T-helper 1 cell treated with Interleukin-12 subunit alpha and Interleukin-12 subunit beta and Interleukin-4 antibody, amounts not matched to agents 30 μg/mL and 1 μg/mL, for 36 hours (primary cell): ENCODE results near the gene FOXB1.

Experiments
- H3K27ac Mint-ChIP-seq: one replicate; pipeline ENCODE4 v1.8.0; 2021; ENCODE audit warnings: mild to moderate bottlenecking, mixed read lengths
- H3K27me3 Mint-ChIP-seq: one replicate; pipeline ENCODE4 v1.8.0; 2021; ENCODE audit warnings: low read depth, mixed read lengths
- H3K36me3 Mint-ChIP-seq: one replicate; pipeline ENCODE4 v1.8.0; 2021; ENCODE audit warnings: low read depth, mixed read lengths
- H3K4me1 Mint-ChIP-seq: one replicate; pipeline ENCODE4 v1.8.0; 2021; ENCODE audit warnings: low read depth, mixed read lengths
- H3K4me3 Mint-ChIP-seq: one replicate; pipeline ENCODE4 v1.8.0; 2021; ENCODE audit warnings: mild to moderate bottlenecking, moderate library complexity, mixed read lengths
- H3K9me3 Mint-ChIP-seq: one replicate; pipeline ENCODE4 v1.8.0; 2021; ENCODE audit warnings: mixed read lengths

Gene FOXB1

DNA sequence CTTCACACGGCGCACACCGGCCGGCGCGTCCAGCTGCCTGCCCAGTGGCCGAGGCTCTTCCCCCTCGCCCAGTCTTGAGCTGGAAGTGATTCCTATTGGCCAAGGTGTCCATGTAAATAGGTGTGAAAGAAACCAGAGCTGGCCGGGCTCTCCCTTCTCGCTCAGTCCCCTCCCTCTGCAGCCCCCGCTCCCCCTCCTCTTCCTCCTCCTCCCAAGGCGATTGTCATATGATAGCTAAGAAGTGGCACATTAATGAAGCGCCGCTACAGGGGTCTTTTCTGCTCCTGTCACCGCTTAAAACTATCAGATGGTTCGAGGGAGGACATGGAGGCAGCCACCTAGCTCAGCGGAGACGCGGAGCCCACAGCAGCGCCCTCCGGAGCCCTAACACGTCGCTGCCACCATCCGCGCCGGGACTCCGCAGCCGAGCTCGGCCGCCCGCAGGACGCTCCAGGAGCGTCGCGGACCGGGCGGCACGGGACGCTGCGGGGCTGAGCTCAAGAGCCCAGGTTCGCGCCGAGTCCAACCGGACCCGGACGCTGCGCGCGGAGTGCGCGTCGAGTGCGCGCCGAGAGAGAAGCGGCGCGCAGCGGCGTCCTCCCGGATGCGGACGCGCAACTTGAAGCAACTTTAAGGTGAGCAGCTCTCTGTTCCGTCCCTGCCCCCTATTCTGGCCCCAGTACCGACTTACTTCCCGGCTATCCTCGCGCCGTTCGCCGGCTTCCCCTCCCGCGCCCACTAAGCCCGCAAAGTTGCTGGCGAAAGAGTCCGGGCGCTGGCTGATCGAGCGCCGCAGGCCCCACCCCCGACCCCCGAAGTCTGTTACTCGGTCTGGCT, at the start of gene FOXB1:
Gene FOXB1 (plus strand): TSS at position 303 of the 837 bp plus-strand sequence. CDS start 653 bp downstream, outside the sequence.
- Mint-ChIP-seq H3K4me3 (peak within 1 kb of the TSS; percentile 95), H3K9me3 (peaks cover 17% of the 10 kb centered on the region), H3K36me3 (peaks cover 22% of the 10 kb centered on the region), H3K27ac (peak within 1 kb of the TSS; percentile 95), H3K27me3 (peaks cover 85% of the 10 kb centered on the region), H3K4me1 (peaks cover 63% of the 10 kb centered on the region)

GRCh38 chr15:59958288-59958687, 45.8 kb upstream of the FOXB1 start:
- H3K4me1 Mint-ChIP-seq = peaks cover 3% of the 10 kb centered on the region
- H3K9me3 Mint-ChIP-seq = peaks cover 39% of the 10 kb centered on the region
- no peak overlapping the region for H3K4me3 Mint-ChIP-seq
- H3K27me3 Mint-ChIP-seq = peaks cover 26% of the 10 kb centered on the region
- H3K36me3 Mint-ChIP-seq = peaks cover 11% of the 10 kb centered on the region
- H3K27ac Mint-ChIP-seq = no peak overlapping the region

GRCh38 chr15:59960318-59960717, 43.8 kb upstream of the FOXB1 start:
- peaks cover 13% of the 10 kb centered on the region for H3K36me3 Mint-ChIP-seq
- peaks cover 3% of the 10 kb centered on the region for H3K4me1 Mint-ChIP-seq
- peaks cover 14% of the 10 kb centered on the region for H3K27me3 Mint-ChIP-seq
- no peak overlapping the region for H3K4me3 Mint-ChIP-seq
- H3K27ac Mint-ChIP-seq = no peak overlapping the region
- peaks cover 46% of the 10 kb centered on the region for H3K9me3 Mint-ChIP-seq

GRCh38 chr15:59963322-59963721, 40.8 kb upstream of the FOXB1 start:
- Mint-ChIP-seq H3K9me3 (peaks cover 43% of the 10 kb centered on the region), H3K27me3 (peaks cover 7% of the 10 kb centered on the region), H3K4me1 (peaks cover 4% of the 10 kb centered on the region), H3K27ac (no peak overlapping the region), H3K36me3 (peaks cover 13% of the 10 kb centered on the region), H3K4me3 (no peak overlapping the region)

DNA sequence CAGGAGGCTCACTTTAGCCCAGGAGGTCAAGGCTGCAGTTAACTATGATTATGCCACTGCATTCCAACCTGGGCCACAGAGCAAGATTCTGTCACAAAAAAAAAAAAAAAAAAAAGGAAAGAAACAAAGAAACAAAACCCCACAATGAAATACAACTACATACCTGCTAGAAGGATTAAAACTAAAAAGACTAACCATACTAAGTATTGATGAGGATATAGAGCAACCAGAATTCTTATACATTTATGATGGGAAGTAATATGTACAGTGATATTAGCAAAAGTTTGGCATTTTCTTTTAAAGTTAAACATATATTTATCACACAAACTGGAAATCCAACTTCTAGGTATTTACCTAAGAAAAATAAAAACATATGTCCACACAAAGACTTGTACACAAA, 40.2 kb upstream of the FOXB1 start:
- Mint-ChIP-seq H3K9me3 (peaks cover 42% of the 10 kb centered on the region), H3K36me3 (peaks cover 13% of the 10 kb centered on the region), H3K4me1 (peaks cover 4% of the 10 kb centered on the region), H3K4me3 (no peak overlapping the region), H3K27me3 (peaks cover 13% of the 10 kb centered on the region), H3K27ac (no peak overlapping the region)

GRCh38 chr15:59965741-59966140, 38.4 kb upstream of the FOXB1 start:
- Mint-ChIP-seq H3K27me3 (peaks cover 17% of the 10 kb centered on the region), H3K4me1 (peaks cover 4% of the 10 kb centered on the region), H3K9me3 (peaks cover 32% of the 10 kb centered on the region), H3K27ac (no peak overlapping the region), H3K4me3 (no peak overlapping the region), H3K36me3 (peaks cover 8% of the 10 kb centered on the region)

GRCh38 chr15:59966262-59966661, 37.8 kb upstream of the FOXB1 start:
- peaks cover 16% of the 10 kb centered on the region for H3K27me3 Mint-ChIP-seq
- peaks cover 28% of the 10 kb centered on the region for H3K9me3 Mint-ChIP-seq
- no peak overlapping the region for H3K27ac Mint-ChIP-seq
- H3K4me3 Mint-ChIP-seq = no peak overlapping the region
- H3K36me3 Mint-ChIP-seq = peaks cover 6% of the 10 kb centered on the region
- H3K4me1 Mint-ChIP-seq = peaks cover 4% of the 10 kb centered on the region

GRCh38 chr15:59968314-59968713, 35.8 kb upstream of the FOXB1 start:
- no peak overlapping the region for H3K27ac Mint-ChIP-seq
- H3K27me3 Mint-ChIP-seq = peaks cover 32% of the 10 kb centered on the region
- H3K9me3 Mint-ChIP-seq = peaks cover 12% of the 10 kb centered on the region
- H3K4me1 Mint-ChIP-seq = peaks cover 4% of the 10 kb centered on the region
- H3K36me3 Mint-ChIP-seq = peaks cover 2% of the 10 kb centered on the region
- no peak overlapping the region for H3K4me3 Mint-ChIP-seq

GRCh38 chr15:59972241-59972640, 31.9 kb upstream of the FOXB1 start:
- peaks cover 22% of the 10 kb centered on the region for H3K4me1 Mint-ChIP-seq
- H3K27me3 Mint-ChIP-seq = peaks cover 36% of the 10 kb centered on the region
- peaks cover 1% of the 10 kb centered on the region for H3K9me3 Mint-ChIP-seq
- H3K27ac Mint-ChIP-seq = no peak overlapping the region
- H3K4me3 Mint-ChIP-seq = no peak overlapping the region
- H3K36me3 Mint-ChIP-seq = peaks cover 2% of the 10 kb centered on the region

GRCh38 chr15:59976480-59977271, 27.4 kb upstream of the FOXB1 start:
- Mint-ChIP-seq H3K4me1 (peaks cover 24% of the 10 kb centered on the region), H3K4me3 (peak overlapping the region; percentile 63), H3K27me3 (peaks cover 28% of the 10 kb centered on the region), H3K27ac (peak overlapping the region; percentile 80), H3K36me3 (peaks cover 3% of the 10 kb centered on the region), H3K9me3 (peaks cover 7% of the 10 kb centered on the region)

DNA sequence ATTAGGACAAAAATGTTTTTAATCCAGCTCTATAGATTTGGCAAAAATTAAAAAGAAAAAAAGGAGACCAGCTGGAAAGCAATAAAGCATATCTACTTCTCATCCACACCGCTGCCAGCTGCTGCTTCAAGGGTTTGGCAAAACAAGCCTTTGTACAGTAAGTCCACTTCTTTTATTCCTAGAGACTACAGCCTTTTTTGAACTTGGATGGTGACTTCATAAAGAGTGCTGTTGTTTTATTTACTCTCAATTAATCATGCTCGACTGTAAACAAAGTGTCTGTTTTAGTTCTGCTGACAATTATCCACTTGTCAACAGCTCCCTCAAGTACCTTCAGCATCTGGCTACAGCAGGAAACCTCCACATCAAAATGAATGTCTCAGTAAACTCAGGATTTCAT, 12.3 kb upstream of the FOXB1 start:
- Mint-ChIP-seq H3K36me3 (peaks cover 7% of the 10 kb centered on the region), H3K27ac (no peak overlapping the region), H3K27me3 (peaks cover 86% of the 10 kb centered on the region), H3K4me1 (peaks cover 17% of the 10 kb centered on the region), H3K9me3 (no peaks in the 10 kb centered on the region), H3K4me3 (no peak overlapping the region)

DNA sequence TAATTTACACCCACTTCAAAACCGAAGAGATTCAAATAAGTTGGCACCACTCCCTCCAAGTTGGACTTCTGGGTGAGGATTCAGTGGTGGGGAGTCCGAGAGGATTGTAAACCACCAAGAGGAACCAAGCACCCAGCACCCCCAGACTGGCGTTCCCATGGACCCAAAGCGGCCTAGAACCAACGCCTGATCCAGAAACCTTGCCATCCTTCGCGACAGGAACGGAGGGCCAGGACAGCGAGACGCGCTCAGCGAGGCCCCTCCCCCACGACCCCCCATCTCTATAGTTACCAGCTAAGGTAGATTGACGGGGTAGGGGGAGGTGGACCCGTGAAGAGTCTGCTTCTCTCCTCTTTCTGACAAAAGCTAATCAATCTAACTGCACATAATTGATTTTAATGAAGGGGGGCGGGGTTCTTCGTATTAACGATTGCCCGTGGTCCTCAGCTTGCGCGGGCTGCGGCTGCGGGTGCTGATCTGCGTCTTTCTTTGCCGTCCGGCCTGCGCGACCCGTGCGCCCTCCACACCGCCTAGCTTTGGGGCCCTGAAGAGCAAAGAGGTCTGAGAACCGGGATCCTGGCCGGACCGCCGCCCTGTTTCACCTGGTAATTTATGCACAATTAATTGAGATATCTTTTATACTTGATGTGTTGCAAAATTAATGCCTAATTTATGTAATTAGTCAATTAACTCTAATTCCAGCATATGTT, 10.9 kb upstream of the FOXB1 start:
- H3K9me3 Mint-ChIP-seq = no peaks in the 10 kb centered on the region
- H3K4me3 Mint-ChIP-seq = no peak overlapping the region
- peaks cover 7% of the 10 kb centered on the region for H3K36me3 Mint-ChIP-seq
- peaks cover 86% of the 10 kb centered on the region for H3K27me3 Mint-ChIP-seq
- peaks cover 27% of the 10 kb centered on the region for H3K4me1 Mint-ChIP-seq
- no peak overlapping the region for H3K27ac Mint-ChIP-seq

DNA sequence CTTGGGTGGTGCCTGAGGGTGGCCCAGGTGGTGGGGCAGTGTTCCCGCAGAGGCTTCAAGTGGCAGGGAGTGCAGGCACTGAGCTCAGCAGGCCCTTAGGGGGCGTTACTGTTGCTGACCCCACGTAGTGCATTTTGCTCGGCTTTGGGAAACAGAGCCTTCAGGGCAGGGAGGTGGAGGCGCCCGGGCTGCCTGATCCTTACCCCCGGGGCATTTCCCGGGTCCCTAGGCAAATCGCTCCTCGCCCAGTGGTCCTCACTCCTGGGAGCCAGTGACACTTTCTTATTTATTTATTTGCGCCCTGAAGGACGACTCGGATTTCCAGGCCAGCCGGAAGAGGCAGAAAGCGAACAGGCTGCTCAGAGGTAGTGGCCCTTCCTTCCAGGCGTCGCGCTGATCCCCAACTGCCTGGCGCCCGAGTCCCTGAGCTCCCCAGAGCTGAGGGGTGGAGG, 10.1 kb upstream of the FOXB1 start:
- H3K4me1 Mint-ChIP-seq = peaks cover 30% of the 10 kb centered on the region
- no peak overlapping the region for H3K4me3 Mint-ChIP-seq

DNA sequence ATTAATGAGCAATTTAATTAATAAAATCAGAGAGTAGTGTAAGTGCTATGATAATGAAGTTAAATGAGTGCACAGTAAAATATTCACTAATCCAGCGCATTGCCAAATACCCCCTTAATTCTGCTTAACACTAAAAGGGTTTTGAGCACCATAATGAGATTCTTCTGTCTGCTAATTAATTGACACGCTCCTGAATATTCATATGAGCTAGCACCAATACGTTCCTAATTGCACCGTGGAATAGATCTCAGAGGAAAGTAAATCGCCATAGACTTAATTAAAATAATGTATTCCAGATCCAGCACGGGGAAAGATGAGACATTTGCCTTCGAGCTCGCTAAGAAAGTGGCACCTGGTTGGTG, 9.6 kb upstream of the FOXB1 start:
- Mint-ChIP-seq H3K9me3 (no peaks in the 10 kb centered on the region), H3K27ac (peak overlapping the region; percentile 46), H3K4me1 (peaks cover 36% of the 10 kb centered on the region), H3K4me3 (peak overlapping the region; percentile 14), H3K36me3 (peaks cover 10% of the 10 kb centered on the region), H3K27me3 (peaks cover 92% of the 10 kb centered on the region)

More for the DNA sequence above, 10.1 kb upstream of the FOXB1 start:
- peaks cover 90% of the 10 kb centered on the region for H3K27me3 Mint-ChIP-seq
- H3K36me3 Mint-ChIP-seq = peaks cover 7% of the 10 kb centered on the region
- no peaks in the 10 kb centered on the region for H3K9me3 Mint-ChIP-seq
- H3K27ac Mint-ChIP-seq = peak overlapping the region; percentile 13
